Measurements from ENCODE around the gene GLTP. TPM values are rescaled to one million over a fixed set of nuclear protein-coding genes. Genes with fewer than 3 reads are reported as not detected.
A peak's percentile ranks its signal among the peaks of the same experiment; 100 is the strongest.

Gene GLTP
- total and polyA plus RNA-seq, 2 of the 4 experiments (the other 2 are of a cell fraction) = 34.4 to 58.4 TPM

- peak overlapping the region; percentile 71; the same call in 1 of the 2 replicates for H3K23ac ChIP-seq (ENCODE audit: low read depth, low read length)
- ATAC-seq (ENCODE audit: low read depth) (no peak), DNase-seq (no peak)
- WGBS, 2 experiments (ENCODE audit: extremely low coverage in 2 of 2, insufficient read length in 1 of 2) = no CpG with 5 or more reads among the region's 3 CpGs
- no peak overlapping the region for H2BK20ac ChIP-seq (ENCODE audit: low read depth, low read length)
- no peak overlapping the region for H3K27ac ChIP-seq (ENCODE audit: insufficient read depth, low read length)
- no peak overlapping the region for H3K4me2 ChIP-seq (ENCODE audit: low read depth, low read length)
- H3K9me3 ChIP-seq (ENCODE audit: control insufficient read depth, insufficient read depth, low read length) = no peaks in the 10 kb centered on the region
- H2AFZ ChIP-seq (replicated peaks; ENCODE audit: low read length, poor library complexity) = no peak overlapping the region
- peaks cover 34% of the 10 kb centered on the region for H4K20me1 ChIP-seq (ENCODE audit: insufficient read depth, low read length)
- H3K56ac ChIP-seq (ENCODE audit: extremely low read depth, insufficient read depth, low read length) = no peak overlapping the region
- intact Hi-C loops (cut with micrococcal nuclease) = no loop called here
- no peak overlapping the region for H4K91ac ChIP-seq (ENCODE audit: insufficient read depth, low read depth, low read length)
- H3K79me1 ChIP-seq (ENCODE audit: low read depth in 1 of 2, low read length in 2 of 2) = peaks cover 35 to 65% of the 10 kb centered on the region in 2 experiments
- no peak overlapping the region for H2BK120ac ChIP-seq (ENCODE audit: low read depth, low read length)
- TF ChIP-seq POLR2A (IDR thresholded peaks at IDR 0.05; ENCODE audit: low read depth, low read length) (no peak), CHD1 (IDR thresholded peaks at IDR 0.05; ENCODE audit: low read depth, low read length) (no peak), RFX5 (IDR thresholded peaks at IDR 0.05; ENCODE audit: low read depth, low read length) (no peak), MAFK (IDR thresholded peaks at IDR 0.05; ENCODE audit: low read depth, low read length) (no peak)
- no peak overlapping the region for H2BK15ac ChIP-seq (ENCODE audit: low read depth, low read length)
- no peak overlapping the region for H3K9ac ChIP-seq (ENCODE audit: low read depth, low read length)
- H3K4ac ChIP-seq (ENCODE audit: low read depth, low read length) = no peak overlapping the region
- no peaks in the 10 kb centered on the region for H3K27me3 ChIP-seq (ENCODE audit: control insufficient read depth, insufficient read depth, low read length)
- no peak overlapping the region for H2AK5ac ChIP-seq (ENCODE audit: low read depth, low read length)
- H3K4me1 ChIP-seq (ENCODE audit: control insufficient read depth, insufficient read depth, low read length) = peaks cover 10% of the 10 kb centered on the region
- ChIA-PET POLR2A (ENCODE audit: unreplicated experiment) (interaction anchor here (0.6 kb wide), 1 partner anchor 726 kb away, joined by 4 read pairs; no protein-coding TSS in a partner anchor), CTCF (no interaction called here)
- no peaks in the 10 kb centered on the region for H3K36me3 ChIP-seq (ENCODE audit: control insufficient read depth, insufficient read depth, low read length)
- no peak overlapping the region for H2AK9ac ChIP-seq (replicated peaks; ENCODE audit: low read depth, low read length, poor library complexity)
- no TSS peak for BruUV-seq (replicated peaks)
- no peak overlapping the region for H2BK5ac ChIP-seq (ENCODE audit: low read depth, low read length, poor library complexity, severe bottlenecking)
- peaks cover 24% of the 10 kb centered on the region for H3K9me1 ChIP-seq (ENCODE audit: insufficient read depth, low read length)
- H4K5ac ChIP-seq (ENCODE audit: low read depth, low read length) = no peak overlapping the region
- H3K18ac ChIP-seq (ENCODE audit: low read depth, low read length) = no peak overlapping the region
- no peak overlapping the region for H4K8ac ChIP-seq (ENCODE audit: low read depth in 2 of 2, low read length in 2 of 2)
- H3K14ac ChIP-seq (replicated peaks; ENCODE audit: low read depth, low read length) = peak overlapping the region; percentile 64; the same call in 1 of the 2 replicates
- dilution Hi-C loops (cut with HindIII; ENCODE audit: low sequenced_read_pairs, unreplicated experiment) = no loop called here
- no peak overlapping the region for H3K4me3 ChIP-seq (ENCODE audit: insufficient read depth, low read depth, low read length)
- in situ Hi-C loops (cut with MboI; ENCODE audit: low sequenced_read_pairs) = no loop called here
Measured at GRCh38 chr12:109878247-109878625, 2.1 kb downstream of the GLTP start.
